B cell (primary cell): ENCODE results near the gene FAM227B. TPM values are rescaled to one million over a fixed set of nuclear protein-coding genes. Genes with fewer than 3 reads are reported as not detected.

Experiments used
- ATAC-seq: fragments of 200-7000 bp; cut with Tn5 transposase; one replicate; pipeline ENCODE4 v1.10.0; 2021; ENCODE audit warnings: low read depth, mild to moderate bottlenecking, moderate number of reproducible peaks, moderate library complexity
- CTCF ChIA-PET: fragments of 350-600 bp; sonication (Branson Sonifier 250); formaldehyde crosslinking; loops from one replicate; lab custom pipeline; 2021; ENCODE audit warnings: antibody characterized with exemption, inconsistent platforms; lab: Charles Lee
- POLR2A ChIA-PET: fragments of 350-600 bp; sonication (Branson Sonifier 250); formaldehyde crosslinking; loops from one replicate; lab custom pipeline; 2021; ENCODE audit warnings: antibody characterized with exemption; lab: Charles Lee
- DNase-seq: peaks from one replicate; pipeline ENCODE4 v3.0.0; 2013
- H2AFZ ChIP-seq: 2 replicates; pipeline ENCODE4 v1.6.1; 2012; ENCODE audit warnings: mild to moderate bottlenecking, low read depth, low read length; ENCODE audit not compliant: insufficient read depth, poor library complexity, severe bottlenecking
- H3K27ac ChIP-seq, 2 donors: 1 replicate in 1 of 2; 2 replicates in 1 of 2; pipeline ENCODE4 v1.5.1; 2012 to 2013; ENCODE audit warnings: low read length in 2 of 2, mild to moderate bottlenecking in 2 of 2, moderate library complexity in 1 of 2
- H3K27me3 ChIP-seq, 4 experiments: fragments of 200-600 bp in 1 of 4; sonication (generic) in 1 of 4; replicated peaks in 1 of 4; 1 replicate in 2 of 4; 2 replicates in 2 of 4; pipeline versions ENCODE4 v1.6.1 to v1.7.0; 2013 to 2016; ENCODE audit warnings: low read length in 3 of 4, mild to moderate bottlenecking in 2 of 4, mixed read lengths in 1 of 4, moderate library complexity in 1 of 4; ENCODE audit not compliant: insufficient read depth in 4 of 4, control insufficient read depth in 3 of 4; ENCODE audit errors: control extremely low read depth in 1 of 4
- H3K36me3 ChIP-seq, 2 experiments: replicated peaks in 1 of 2; 1 replicate in 1 of 2; 2 replicates in 1 of 2; pipeline versions ENCODE4 v1.6.1 to v1.7.1; 2013; ENCODE audit warnings: low read length in 1 of 2; ENCODE audit not compliant: insufficient read depth in 2 of 2, control insufficient read depth in 1 of 2; ENCODE audit errors: control extremely low read depth in 1 of 2, extremely low read depth in 1 of 2
- H3K4me1 ChIP-seq, 2 donors: fragments of 200-600 bp in 1 of 2; sonication (generic) in 1 of 2; 1 replicate in 1 of 2; 2 replicates in 1 of 2; pipeline versions ENCODE4 v1.5.1 to v1.6.1; 2013 to 2017; ENCODE audit warnings: low read length in 2 of 2; ENCODE audit not compliant: control insufficient read depth in 2 of 2, insufficient read depth in 2 of 2
- H3K4me2 ChIP-seq: replicated peaks from 2 replicates; pipeline ENCODE3; 2012; ENCODE audit warnings: mild to moderate bottlenecking, low read depth, low read length; ENCODE audit not compliant: poor library complexity, severe bottlenecking
- H3K4me3 ChIP-seq, 5 experiments: fragments of 200-600 bp in 1 of 5; sonication (generic) in 1 of 5; 1 replicate in 3 of 5; 2 replicates in 2 of 5; pipeline versions ENCODE4 v1.5.1 to v1.7.0; 2011 to 2016; ENCODE audit warnings: low read length in 4 of 5, mild to moderate bottlenecking in 4 of 5, low read depth in 2 of 5, control low read depth in 1 of 5, moderate library complexity in 1 of 5; ENCODE audit not compliant: insufficient read depth in 1 of 5; ENCODE audit errors: control extremely low read depth in 1 of 5, extremely low read depth in 1 of 5
- H3K79me2 ChIP-seq: fragments of 200-600 bp; sonication (generic); one replicate; pipeline ENCODE4 v1.6.0; 2016; ENCODE audit warnings: low read length; ENCODE audit not compliant: control insufficient read depth, insufficient read depth
- H3K9ac ChIP-seq: fragments of 200-600 bp; sonication (generic); 2 replicates; pipeline ENCODE4 v1.6.1; 2017; ENCODE audit warnings: mild to moderate bottlenecking, low read length, moderate library complexity
- H3K9me3 ChIP-seq, 3 donors: one replicate each; pipeline versions ENCODE4 v1.6.1 to v1.7.1; 2013; ENCODE audit warnings: low read length in 2 of 3; ENCODE audit not compliant: control insufficient read depth in 2 of 3, insufficient read depth in 1 of 3; ENCODE audit errors: control extremely low read depth in 1 of 3
- H4K20me1 ChIP-seq: 2 replicates; pipeline ENCODE4 v1.6.0; 2012; ENCODE audit warnings: mild to moderate bottlenecking, low read length; ENCODE audit not compliant: insufficient read depth, control insufficient read depth, poor library complexity, severe bottlenecking
- H3K27ac Mint-ChIP-seq: one replicate; pipeline ENCODE4 v1.8.0; 2021; ENCODE audit warnings: mixed read lengths
- H3K27me3 Mint-ChIP-seq: one replicate; pipeline ENCODE4 v1.8.0; 2021; ENCODE audit warnings: mixed read lengths
- H3K4me1 Mint-ChIP-seq: one replicate; pipeline ENCODE4 v1.8.0; 2021; ENCODE audit warnings: mixed read lengths
- H3K4me3 Mint-ChIP-seq: one replicate; pipeline ENCODE4 v1.8.0; 2021; ENCODE audit warnings: mixed read lengths
- H3K9me3 Mint-ChIP-seq: one replicate; pipeline ENCODE4 v1.8.0; 2022; ENCODE audit warnings: mixed read lengths; ENCODE audit not compliant: insufficient read depth
- CTCF ChIP-seq: fragments of 200-600 bp; IDR thresholded peaks from one replicate; pipeline ENCODE4 v1.8.0; 2022; ENCODE audit warnings: antibody characterized with exemption, mild to moderate bottlenecking
- EZH2 ChIP-seq: IDR thresholded peaks from 2 replicates; pipeline ENCODE4 v1.6.1; 2012; ENCODE audit warnings: borderline replicate concordance, low read depth, mild to moderate bottlenecking, moderate library complexity, low read length; ENCODE audit not compliant: insufficient read depth, poor library complexity, severe bottlenecking
- WGBS: methylation state at CpG from one replicate; pipeline ENCODE4 v1.1.5; 2013; ENCODE audit warnings: missing lambda C conversion rate; ENCODE audit not compliant: insufficient coverage; 5-methylcytosine and 5-hydroxymethylcytosine counted together
- intact Hi-C: fragments of 100-400 bp; cut with micrococcal nuclease; formaldehyde crosslinking; loops from one replicate; pipeline ENCODE4 v1.10.0; 2022
- polyA plus RNA-seq: library from polyadenylated mRNA; depleted of rRNA; stranded (reverse); fragments of >200 nt; gene quantifications from 2 replicates; pipeline ENCODE4 v1.2.3, GENCODE V29; 2012
- total RNA-seq, 2 donors: library from RNA; stranded (reverse); fragments of 120-200 nt in 1 of 2; gene quantifications; 1 replicate in 1 of 2; 2 replicates in 1 of 2; pipeline versions ENCODE4 v1.2.3 to v1.2.4, GENCODE V29; 2013 to 2022

Gene FAM227B
- total and polyA plus RNA-seq, 2 donors (not counting 1 experiment from before 2014, with no cell fraction given) = 5.6 to 8.9 TPM

GRCh38 chr15:49320351-49320750, 300.3 kb downstream of the FAM227B start:
- CTCF ChIA-PET = no interaction called here
- no peak overlapping the region for H3K27ac Mint-ChIP-seq

GRCh38 chr15:49315391-49315823, 305.2 kb downstream of the FAM227B start:
- Mint-ChIP-seq H3K27me3 (no peaks in the 10 kb centered on the region), H3K9me3 (peaks cover 2% of the 10 kb centered on the region), H3K4me3 (no peak overlapping the region), H3K4me1 (peaks cover 3% of the 10 kb centered on the region), H3K27ac (no peak overlapping the region)
- Histone ChIP-seq H3K27ac (no peak overlapping the region), H4K20me1 (peaks cover 3% of the 10 kb centered on the region), H2AFZ (no peak overlapping the region), H3K36me3 (peaks cover 6 to 14% of the 10 kb centered on the region in 2 experiments), H3K4me2 (no peak overlapping the region), H3K9me3 (peaks cover 0 to 3% (median 0%) of the 10 kb centered on the region in 3 donors), H3K27me3 (no peaks in the 10 kb centered on the region), H3K4me3 (no peak overlapping the region), H3K4me1 (no peaks in the 10 kb centered on the region), H3K9ac (no peak overlapping the region), H3K79me2 (no peaks in the 10 kb centered on the region)
- ChIA-PET CTCF (no interaction called here), POLR2A (no interaction called here)
- no peak for ATAC-seq
- no peak for TF ChIP-seq EZH2
- no peak for TF ChIP-seq CTCF
- intact Hi-C loops = no loop called here
- DNase-seq = no peak
- 83% methylated on average over 1 of the region's 2 CpGs for WGBS

More at GRCh38 chr15:49320351-49320750, 300.3 kb downstream of the FAM227B start:
- Histone ChIP-seq H4K20me1 (no peaks in the 10 kb centered on the region), H3K79me2 (no peaks in the 10 kb centered on the region), H3K27ac (no peak overlapping the region), H3K4me3 (no peak overlapping the region), H3K4me2 (no peak overlapping the region), H3K9ac (no peak overlapping the region), H3K9me3 (peaks cover 0 to 3% (median 0%) of the 10 kb centered on the region in 3 donors), H3K36me3 (peaks cover 8 to 19% of the 10 kb centered on the region in 2 experiments), H3K27me3 (no peaks in the 10 kb centered on the region), H2AFZ (no peak overlapping the region), H3K4me1 (no peaks in the 10 kb centered on the region)
- intact Hi-C loops = loop anchor here (10.0 kb wide), 1 partner anchor 64 kb away; no protein-coding TSS in a partner anchor
- no peak for TF ChIP-seq EZH2
- no peak for TF ChIP-seq CTCF
- peaks cover 2% of the 10 kb centered on the region for H3K9me3 Mint-ChIP-seq
- H3K27me3 Mint-ChIP-seq = no peaks in the 10 kb centered on the region
- ATAC-seq (no peak), DNase-seq (no peak)
- POLR2A ChIA-PET = no interaction called here
- no peaks in the 10 kb centered on the region for H3K4me1 Mint-ChIP-seq
- no peak overlapping the region for H3K4me3 Mint-ChIP-seq
- no CpG with 5 or more reads among the region's 1 CpG for WGBS
